HepG2 (cell line): ENCODE results near the gene CADPS2. TPM values are rescaled to one million over a fixed set of nuclear protein-coding genes. Genes with fewer than 3 reads are reported as not detected.

ENCODE experiments used
- ATAC-seq: fragments of 200-7000 bp; cut with Tn5 transposase; 3 replicates; pipeline ENCODE4 v1.9.1; 2020; ENCODE audit warnings: mild to moderate bottlenecking, moderate library complexity
- BruUV-seq: library from RNA; stranded (reverse); fragments of 400-500 nt; replicated peaks from 2 replicates; lab custom pipeline; 2021; lab: Mats Ljungman, UMichigan
- CTCF ChIA-PET: fragments of 300-600 bp; formaldehyde crosslinking; extraction: SDS; loops from one replicate; lab custom pipeline; 2021; ENCODE audit warnings: low total read pairs, inconsistent platforms, low intra/inter-chr PET ratio; lab: Yijun Ruan, JAX
- POLR2A ChIA-PET: fragments of 350-600 bp; sonication (Branson Sonifier 250); formaldehyde crosslinking; loops from one replicate; lab custom pipeline; 2020; ENCODE audit warnings: antibody characterized with exemption, inconsistent platforms; lab: Yijun Ruan, JAX
- DNase-seq: peaks from one replicate; pipeline ENCODE4 v3.0.0-alpha.2; 2015; ENCODE audit warnings: low spot score
- FAIRE-seq: peaks from 3 replicates; lab custom pipeline; 2011; peaks lifted over from hg19 to GRCh38; lab: Jason Lieb, UNC
- H2AFZ ChIP-seq: one replicate; pipeline ENCODE4 v1.6.1; 2011; ENCODE audit warnings: low read length, inconsistent platforms
- H3K27ac ChIP-seq: fragments of 300-600 bp; 3 replicates; pipeline ENCODE4 v1.8.0; 2011; ENCODE audit warnings: mixed run types, mild to moderate bottlenecking, mixed read lengths, low read length, inconsistent platforms; ENCODE audit not compliant: insufficient read depth; ENCODE audit errors: extremely low read length
- H3K27me3 ChIP-seq, 2 experiments: fragments of 200-600 bp in 1 of 2; 2 replicates in 1 of 2; 3 replicates in 1 of 2; pipeline versions ENCODE4 v1.6.0 to v1.8.0; 2011; ENCODE audit warnings: low read length in 2 of 2, mild to moderate bottlenecking in 2 of 2, moderate library complexity in 2 of 2, inconsistent platforms in 1 of 2; ENCODE audit not compliant: insufficient read depth in 2 of 2, control insufficient read depth in 1 of 2
- H3K36me3 ChIP-seq, 2 experiments: fragments of 200-600 bp in 1 of 2; replicated peaks in 1 of 2; 2 replicates in 1 of 2; 3 replicates in 1 of 2; pipeline versions ENCODE4 v1.5.1 to v1.8.0; 2011; ENCODE audit warnings: low read length in 2 of 2, inconsistent platforms in 1 of 2; ENCODE audit not compliant: insufficient read depth in 2 of 2, control insufficient read depth in 1 of 2
- H3K4me1 ChIP-seq: 2 replicates; pipeline ENCODE4 v1.5.1; 2012; ENCODE audit warnings: low read length, inconsistent platforms; ENCODE audit not compliant: insufficient read depth
- H3K4me2 ChIP-seq: 2 replicates; pipeline ENCODE4 v1.6.0; 2011; ENCODE audit warnings: low read depth, low read length, inconsistent platforms
- H3K4me3 ChIP-seq, 3 experiments: fragments of 200-600 bp in 1 of 3; sonication (generic), shearing (Covaris generic) in 1 of 3; replicated peaks in 1 of 3; 2 replicates each; pipeline ENCODE4 v1.5.1; 2011 to 2016; ENCODE audit warnings: low read length in 3 of 3, inconsistent platforms in 2 of 3, low read depth in 2 of 3, mild to moderate bottlenecking in 2 of 3, control low read depth in 1 of 3, mixed read lengths in 1 of 3; ENCODE audit not compliant: insufficient read depth in 1 of 3
- H3K79me2 ChIP-seq: one replicate; pipeline ENCODE4 v1.6.1; 2011; ENCODE audit warnings: low read length, inconsistent platforms; ENCODE audit not compliant: insufficient read depth
- H3K9ac ChIP-seq: 2 replicates; pipeline ENCODE4 v1.6.0; 2011; ENCODE audit warnings: mild to moderate bottlenecking, low read depth, low read length, inconsistent platforms; ENCODE audit not compliant: insufficient read depth
- H3K9me3 ChIP-seq: 2 replicates; pipeline ENCODE4 v1.5.1; 2012; ENCODE audit warnings: mild to moderate bottlenecking, low read length
- H4K20me1 ChIP-seq: 2 replicates; pipeline ENCODE4 v1.6.0; 2011; ENCODE audit warnings: inconsistent platforms, mild to moderate bottlenecking, low read length, moderate library complexity; ENCODE audit not compliant: insufficient read depth
- DNMT1 ChIP-seq: sonication (generic); formaldehyde crosslinking; IDR thresholded peaks from 2 replicates; pipeline ENCODE4 v1.5.1; 2020; ENCODE audit warnings: mild to moderate bottlenecking, missing genetic modification reagents
- HOXD1 ChIP-seq: sonication (generic); formaldehyde crosslinking; IDR thresholded peaks from 2 replicates; pipeline ENCODE4 v1.5.0; 2020; ENCODE audit warnings: missing genetic modification reagents
- MAFF ChIP-seq: IDR thresholded peaks from 2 replicates; pipeline ENCODE4 v1.6.1; 2011; ENCODE audit warnings: low read depth, low read length, improper control_type of control experiment
- MAFK ChIP-seq, 2 experiments: IDR thresholded peaks in 1 of 2; conservative IDR thresholded peaks in 1 of 2; 2 replicates each; pipeline ENCODE4 v1.6.1; 2011; ENCODE audit warnings: improper control_type of control experiment in 2 of 2, low read length in 2 of 2
- NFE2L2 ChIP-seq: fragments of 150-350 bp; IDR thresholded peaks from 2 replicates; pipeline ENCODE4 v1.6.1; 2014; ENCODE audit warnings: low read length
- ZBTB21 ChIP-seq: sonication (generic); formaldehyde crosslinking; IDR thresholded peaks from 2 replicates; pipeline ENCODE4 v1.4.0; 2020; ENCODE audit warnings: missing genetic modification reagents
- ZNF256 ChIP-seq: sonication (generic); formaldehyde crosslinking; conservative IDR thresholded peaks from 2 replicates; pipeline ENCODE4 v1.4.0; 2020; ENCODE audit warnings: missing genetic modification reagents
- ZNF44 ChIP-seq: sonication (generic); formaldehyde crosslinking; IDR thresholded peaks from 2 replicates; pipeline ENCODE4 v1.5.1; 2020; ENCODE audit warnings: mild to moderate bottlenecking, missing genetic modification reagents
- ZNF510 ChIP-seq: sonication (generic); formaldehyde crosslinking; IDR thresholded peaks from 2 replicates; pipeline ENCODE4 v1.4.0; 2020; ENCODE audit warnings: low read depth, mild to moderate bottlenecking, missing genetic modification reagents
- ZNF878 ChIP-seq: sonication (generic); formaldehyde crosslinking; IDR thresholded peaks from 2 replicates; pipeline ENCODE4 v1.8.1; 2023; ENCODE audit warnings: mild to moderate bottlenecking, missing genetic modification reagents, moderate library complexity
- WGBS: methylation state at CpG from one replicate; pipeline ENCODE4 v1.1.6; 2017; ENCODE audit warnings: low lambda C conversion rate; 5-methylcytosine and 5-hydroxymethylcytosine counted together
- in situ Hi-C: cut with HindIII; loops from 2 replicates; pipeline ENCODE4 v1.10.0; 2017; ENCODE audit warnings: low pct_unique_long_range_greater_than_20kb; ENCODE audit not compliant: extremely low pct_ligation_motif_present
- intact Hi-C: fragments of 100-400 bp; cut with micrococcal nuclease; formaldehyde crosslinking; loops from one replicate; pipeline ENCODE4 v1.10.0; 2022; ENCODE audit not compliant: unreplicated experiment
- polyA plus RNA-seq, 8 experiments: library from polyadenylated mRNA; depleted of rRNA in 3 of 8; stranded (reverse) in 7 of 8; unstranded in 1 of 8; fragments of >200 nt; fragmentation: Illumina TruSeq in 4 of 8; extraction: Trizol in 4 of 8; gene quantifications; 2 replicates each; pipeline versions ENCODE4 v1.2.1 to v1.2.3, GENCODE V29; 2011 to 2016; ENCODE audit warnings: low read depth in 4 of 8, missing spikeins in 1 of 8, mixed read lengths in 1 of 8; ENCODE audit not compliant: insufficient read depth in 1 of 8
- total RNA-seq, 5 experiments: library from RNA; depleted of rRNA; stranded (reverse); fragments of >200 nt; fragmentation: Illumina TruSeq; extraction: Trizol; gene quantifications; 2 replicates each; pipeline ENCODE4 v1.2.3, GENCODE V29; 2016; ENCODE audit warnings: low read depth in 1 of 5

CADPS2 gene
- total and polyA plus RNA-seq, 2 of the 13 experiments (the other 11 are each of a cell fraction or from before 2014, with no cell fraction given): 17.6 to 43.8 TPM

DNA sequence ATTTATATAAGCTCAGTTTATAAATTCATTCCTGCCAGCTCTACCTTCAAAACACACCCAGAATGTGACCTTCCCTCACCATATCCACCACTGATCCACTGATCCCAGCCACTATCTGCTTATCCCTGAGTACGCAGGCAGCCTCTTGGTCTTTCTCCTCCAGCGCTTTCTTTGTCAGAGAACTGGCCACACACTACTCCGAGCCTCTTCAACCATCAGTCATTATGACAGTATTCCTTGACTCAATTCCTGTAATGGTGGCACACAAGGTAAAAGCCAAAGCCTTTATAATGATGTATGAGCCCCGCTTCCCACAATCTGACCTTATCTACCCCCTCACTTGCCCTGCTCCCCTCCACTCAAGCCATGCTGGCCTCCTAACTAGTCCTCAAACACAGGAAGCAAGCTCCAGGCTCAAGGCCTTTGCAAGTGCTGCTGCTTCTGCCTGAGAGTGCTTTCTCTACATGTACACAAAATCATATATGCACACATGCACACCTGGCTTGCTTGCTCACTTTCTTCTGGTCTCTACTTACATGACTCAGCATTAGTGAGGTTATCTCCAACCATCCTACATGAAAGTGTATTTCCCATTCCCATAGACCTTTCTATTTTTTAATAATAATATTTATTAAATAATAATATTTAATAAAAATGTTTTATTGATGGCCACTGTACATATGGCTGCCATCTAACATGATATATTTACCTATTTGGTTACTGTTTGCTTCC is 431.3 kb downstream of the CADPS2 start:
- FAIRE-seq: no peak
- peak; percentile 34 to 67; a peak in 3 of 4 replicates for TF ChIP-seq MAFK (conservative IDR thresholded peaks at IDR 0.05 in 1 of 2, IDR thresholded peaks at IDR 0.05 in 1 of 2; ENCODE audit: low read length in 2 of 2)
- TF ChIP-seq HOXD1 (CRISPR knock-in tag): no peak
- peak; percentile 35; the same call in 1 of the 2 replicates for TF ChIP-seq MAFF
- peak; percentile 74; the same call in 1 of the 2 replicates for TF ChIP-seq NFE2L2
- TF ChIP-seq, all 625 proteins: peak for 3
- Histone ChIP-seq H3K27ac (no peak overlapping the region), H3K27me3 (no peaks in the 10 kb centered on the region), H3K4me2 (no peak overlapping the region), H3K4me3 (no peak overlapping the region), H3K9ac (no peak overlapping the region), H4K20me1 (no peaks in the 10 kb centered on the region), H3K9me3 (no peaks in the 10 kb centered on the region), H3K79me2 (no peaks in the 10 kb centered on the region), H3K4me1 (no peaks in the 10 kb centered on the region), H3K36me3 (peaks cover 0 to 6% of the 10 kb centered on the region in 2 experiments; a peak in 2 of 5 replicates), H2AFZ (no peak overlapping the region)
- no TSS peak for BruUV-seq
- intact Hi-C loops: no loop called here
- ATAC-seq (no peak), DNase-seq (no peak)
- POLR2A ChIA-PET: no interaction called here
- CTCF ChIA-PET: no interaction called here
- 99% methylated on average over 4 of the region's 4 CpGs for WGBS
- in situ Hi-C loops: no loop called here

DNA sequence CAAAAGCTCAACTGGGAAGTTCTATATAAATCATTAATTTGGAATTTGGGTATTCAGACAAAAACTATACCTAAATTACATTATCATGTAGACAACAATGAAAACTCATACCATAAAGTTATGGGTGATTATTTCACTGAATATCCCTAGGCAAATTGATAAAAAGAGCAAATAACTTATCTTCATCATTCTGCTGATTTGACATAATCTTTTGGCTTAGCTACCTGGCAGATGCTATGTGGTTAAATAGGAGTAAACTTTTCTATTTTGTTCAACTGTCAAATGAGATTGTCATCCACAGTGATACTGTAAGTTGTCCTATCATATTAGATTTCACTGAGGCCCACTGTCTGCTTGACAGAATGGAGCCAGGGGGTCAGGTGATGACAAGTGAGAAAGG is 432.8 kb downstream of the CADPS2 start:
- Histone ChIP-seq H3K27ac (no peak overlapping the region), H3K27me3 (no peaks in the 10 kb centered on the region), H3K4me1 (no peaks in the 10 kb centered on the region), H3K9ac (no peak overlapping the region), H3K9me3 (no peaks in the 10 kb centered on the region), H4K20me1 (no peaks in the 10 kb centered on the region), H3K4me2 (no peak overlapping the region), H3K79me2 (no peaks in the 10 kb centered on the region), H3K4me3 (no peak overlapping the region), H3K36me3 (peaks cover 0 to 6% of the 10 kb centered on the region in 2 experiments; a peak in 2 of 5 replicates), H2AFZ (no peak overlapping the region)
- CTCF ChIA-PET: no interaction called here
- FAIRE-seq (no peak), DNase-seq (no peak), ATAC-seq (no peak)
- no TSS peak for BruUV-seq
- in situ Hi-C loops: no loop called here
- POLR2A ChIA-PET: no interaction called here
- intact Hi-C loops: no loop called here
- no peak for TF ChIP-seq DNMT1 (CRISPR knock-in tag)
- TF ChIP-seq MAFK (conservative IDR thresholded peaks at IDR 0.05 in 1 of 2, IDR thresholded peaks at IDR 0.05 in 1 of 2; ENCODE audit: low read length in 2 of 2): peak; percentile 86 to 91
- TF ChIP-seq ZNF510 (CRISPR knock-in tag): no peak
- TF ChIP-seq ZNF878 (CRISPR knock-in tag): no peak
- no peak for TF ChIP-seq ZBTB21 (CRISPR knock-in tag)
- TF ChIP-seq ZNF44 (CRISPR knock-in tag): no peak
- TF ChIP-seq MAFF: peak; percentile 90
- no peak for TF ChIP-seq ZNF256 (CRISPR knock-in tag)
